GM04504 (cell line): ENCODE measurements around the gene WEE2.
"Not testable (repeated sequence)": the region's sequence is repeated elsewhere in the genome, so short reads cannot be mapped to it uniquely, and the experiment has no call there.

Experiments used
- DNase-seq: peaks from one replicate; pipeline ENCODE4 v3.0.0-alpha.2; 2012; ENCODE audit warnings: low read depth

The WEE2 gene

GRCh38 chr7:141714571-141714970 lies 6.4 kb downstream of the WEE2 start:
- no peak for DNase-seq

GRCh38 chr7:141715018-141715417 lies 6.9 kb downstream of the WEE2 start:
- DNase-seq = no peak

DNA sequence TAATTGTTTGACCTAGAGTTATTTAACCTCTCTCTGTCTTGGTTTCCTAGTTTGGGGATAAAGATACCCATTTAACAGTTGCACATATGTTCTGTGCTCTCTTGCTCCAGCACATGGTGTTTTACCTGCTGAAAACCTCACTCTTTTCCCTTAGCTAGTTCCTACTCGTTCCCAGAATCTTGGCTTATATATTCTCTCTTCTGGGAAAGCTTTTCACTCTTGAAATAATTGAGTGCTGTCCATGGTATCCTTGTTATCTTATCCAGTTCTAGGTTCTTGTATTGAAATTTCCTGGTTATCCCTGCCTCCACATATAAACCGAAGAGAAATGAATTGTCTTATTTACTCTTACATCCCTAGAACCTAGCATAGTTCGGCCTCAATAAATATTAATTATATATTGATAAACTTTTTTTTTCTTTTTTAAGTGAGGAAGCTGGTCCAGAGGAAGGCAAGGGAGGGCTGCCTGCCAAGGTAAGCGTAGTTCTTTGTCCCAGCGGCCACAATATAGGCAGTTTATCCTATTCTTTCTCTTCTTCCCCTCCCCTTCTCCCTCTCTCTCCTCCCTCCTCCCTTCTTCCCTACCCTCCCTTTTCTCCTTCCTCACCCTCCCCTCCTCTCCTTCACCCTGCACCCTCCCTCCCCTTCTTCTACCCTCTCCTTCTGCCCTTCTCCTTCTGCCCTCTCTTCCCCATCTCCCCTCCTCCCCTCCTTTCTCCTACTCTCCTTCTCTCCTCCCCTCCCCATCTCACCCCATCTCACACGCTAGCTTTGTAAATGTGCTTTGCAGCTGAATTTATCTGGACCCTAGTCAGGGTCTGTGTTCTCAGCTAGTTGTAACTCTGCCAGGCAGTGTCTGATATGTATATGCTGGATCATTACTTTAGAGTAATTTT lies 7.9 kb downstream of the WEE2 start:
- DNase-seq = no peak

DNA sequence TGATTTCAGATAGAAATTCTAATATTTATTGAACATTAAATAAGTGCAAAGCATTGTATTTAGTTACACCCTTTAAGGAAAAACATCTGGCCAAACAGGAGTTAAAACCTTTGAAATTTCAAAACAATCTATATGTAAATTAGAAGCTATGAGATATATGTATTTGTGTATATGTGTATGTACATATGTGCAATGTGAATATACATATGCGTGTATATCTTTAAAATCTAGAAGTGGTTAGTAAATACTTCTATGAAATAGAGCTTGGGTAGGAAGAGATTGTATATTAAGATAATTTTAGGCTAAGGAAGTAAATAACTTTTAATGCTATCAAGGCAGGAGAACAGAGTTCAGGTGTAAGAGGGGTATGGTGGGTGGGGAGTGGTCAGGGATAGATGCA lies 9.3 kb downstream of the WEE2 start:
- DNase-seq = no peak

GRCh38 chr7:141722529-141722928 lies 14.4 kb downstream of the WEE2 start:
- DNase-seq = no peak

DNA sequence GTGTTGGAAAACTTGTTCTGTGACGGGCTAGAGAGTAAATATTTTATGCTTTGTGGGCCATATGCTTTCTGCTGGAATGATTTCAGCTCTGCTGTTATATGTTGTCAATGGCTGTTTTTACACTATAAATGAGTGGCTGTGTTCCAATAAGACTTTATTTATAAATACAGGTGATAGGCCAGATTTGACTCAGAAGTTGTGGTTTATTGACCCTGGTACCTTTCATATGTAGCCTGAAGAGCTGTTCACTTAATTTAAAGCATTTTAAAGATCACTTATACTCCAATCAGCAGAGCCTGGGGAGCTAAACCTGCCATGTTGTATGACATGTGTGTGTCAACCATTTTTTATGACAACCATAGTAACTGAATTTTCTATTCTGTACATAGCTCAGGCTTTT lies 20.9 kb downstream of the WEE2 start:
- DNase-seq = no peak

DNA sequence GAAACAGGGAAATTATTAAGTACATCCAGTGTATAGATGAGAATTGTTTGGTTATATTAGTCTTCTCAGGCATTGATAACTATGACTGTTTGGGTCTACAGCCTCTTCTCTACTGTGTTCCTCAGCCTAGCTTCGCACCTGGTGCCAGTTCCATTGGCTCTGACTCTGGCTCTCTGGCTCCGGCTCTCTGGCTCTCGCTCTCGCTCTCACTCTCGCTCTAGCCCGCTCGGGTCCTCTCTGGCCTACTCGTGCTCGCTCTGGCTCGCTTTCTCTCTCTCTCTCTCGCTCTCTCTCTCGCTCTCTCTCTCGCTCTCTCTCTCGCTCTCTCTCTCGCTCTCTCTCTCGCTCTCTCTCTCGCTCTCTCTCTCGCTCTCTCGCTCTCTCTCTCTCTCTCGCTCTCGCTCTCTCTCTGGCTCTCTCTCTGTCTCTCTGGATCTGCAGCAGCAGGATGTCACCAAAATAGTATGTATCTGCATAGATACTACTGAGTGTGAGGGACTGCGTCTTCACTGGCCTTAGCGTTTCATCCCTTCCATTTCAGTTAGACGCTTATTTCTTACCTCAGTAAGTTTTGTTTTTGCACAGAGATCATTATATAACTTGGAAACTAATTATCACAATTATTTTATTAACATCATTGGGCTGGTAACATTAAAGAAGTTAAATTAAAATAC lies 23.5 kb downstream of the WEE2 start:
- no peak for DNase-seq

DNA sequence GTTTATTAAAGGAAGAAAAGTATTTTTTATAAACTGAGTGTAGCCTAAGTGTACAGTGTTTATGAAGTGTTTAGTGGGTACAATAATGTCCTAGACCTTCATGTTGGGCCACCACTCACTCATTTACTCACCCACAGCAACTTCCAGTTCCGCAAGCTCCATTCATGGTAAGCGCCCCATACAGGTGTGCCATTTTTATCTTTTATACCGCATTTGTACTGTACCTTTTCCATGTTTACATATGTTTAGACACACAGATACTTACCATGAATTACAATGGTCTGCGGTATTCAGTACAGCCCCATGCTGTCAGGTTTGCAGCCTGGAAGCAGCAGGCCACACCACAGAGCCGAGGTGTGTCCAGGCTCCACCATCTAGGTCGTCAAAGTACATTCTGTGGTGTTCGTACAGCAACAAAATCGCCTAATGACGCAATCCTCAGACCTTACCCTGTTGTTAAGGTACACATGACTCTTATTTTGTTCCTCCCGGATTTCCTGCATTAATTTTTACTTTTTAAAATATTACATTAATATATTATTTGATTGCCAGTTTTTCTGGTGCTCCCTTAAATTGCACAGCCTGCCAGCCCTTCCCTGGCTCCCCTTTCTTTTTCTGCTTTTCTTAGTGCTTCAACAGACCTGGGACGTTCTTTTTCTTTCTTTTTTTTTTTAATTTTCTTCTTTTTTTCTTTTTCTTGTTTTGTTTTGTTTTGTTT lies 29.1 kb downstream of the WEE2 start:
- DNase-seq = no peak

GRCh38 chr7:141737836-141738591 lies 29.9 kb downstream of the WEE2 start, which contains the start of gene SSBP1:
Gene SSBP1 (plus strand): TSS chr7:141738358. CDS start chr7:141739167, 809 bp downstream.
- DNase-seq = peak; percentile 92

DNA sequence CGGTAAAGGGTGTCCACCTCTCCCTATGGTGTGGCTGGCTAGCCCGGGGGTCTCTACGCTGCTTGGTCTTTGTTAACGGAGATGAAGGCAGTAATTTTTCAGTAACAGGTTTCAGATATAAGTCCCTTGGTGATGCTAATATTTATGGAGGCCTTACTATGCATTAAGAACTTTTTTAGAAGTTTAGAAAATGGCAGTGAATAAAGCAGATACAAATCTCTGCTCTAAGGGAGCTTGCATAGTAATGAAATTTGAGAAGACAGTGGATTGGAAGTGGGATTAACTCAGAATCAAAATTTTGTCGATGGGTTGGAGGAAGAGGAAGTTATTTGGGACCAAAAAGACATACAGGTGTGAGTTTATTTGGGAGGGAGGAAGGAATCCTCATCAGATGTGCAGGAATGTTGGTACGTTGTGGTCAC lies 30.4 kb downstream of the WEE2 start:
- DNase-seq = no peak

GRCh38 chr7:141739250-141739649 lies 31.1 kb downstream of the WEE2 start:
- DNase-seq = no peak

DNA sequence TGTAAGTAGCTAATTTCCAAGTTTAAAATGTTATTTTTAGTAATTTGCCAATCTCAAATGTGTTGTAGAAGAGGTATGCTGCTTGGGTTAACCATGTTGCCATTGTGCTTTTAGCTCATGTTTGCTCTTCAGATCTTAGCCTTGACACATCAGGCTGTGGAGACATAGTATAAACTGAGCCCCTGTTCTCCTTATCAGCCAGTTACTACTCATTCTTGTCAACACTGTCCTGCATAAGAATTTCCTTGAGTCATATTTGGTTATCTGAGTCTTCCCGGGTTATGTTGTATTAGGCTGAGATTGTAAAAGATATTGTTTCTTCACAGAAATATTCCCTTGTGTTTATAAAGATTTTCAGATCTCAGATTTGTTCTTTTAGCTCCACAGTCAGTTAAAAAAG lies 34.1 kb downstream of the WEE2 start:
- DNase-seq = no peak

DNA sequence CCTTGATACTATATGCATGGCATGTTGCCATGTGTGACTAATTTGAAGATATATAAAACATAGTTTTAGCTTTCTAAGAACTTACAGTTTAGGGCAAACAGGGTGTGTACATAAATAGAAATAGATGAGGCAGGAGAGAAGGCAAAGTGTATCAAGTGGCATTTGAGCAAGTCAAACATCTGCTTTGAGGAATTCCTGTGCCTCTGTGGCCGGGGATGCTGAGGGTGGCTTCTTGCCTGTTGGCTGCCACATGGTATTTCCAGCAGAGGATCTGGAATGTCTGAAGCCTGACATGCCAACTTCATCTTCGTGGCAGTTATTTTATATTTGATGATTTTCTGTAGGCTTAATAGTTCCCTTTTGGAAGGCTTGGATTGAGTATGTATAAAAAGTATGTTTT lies 36.0 kb downstream of the WEE2 start:
- no peak for DNase-seq

DNA sequence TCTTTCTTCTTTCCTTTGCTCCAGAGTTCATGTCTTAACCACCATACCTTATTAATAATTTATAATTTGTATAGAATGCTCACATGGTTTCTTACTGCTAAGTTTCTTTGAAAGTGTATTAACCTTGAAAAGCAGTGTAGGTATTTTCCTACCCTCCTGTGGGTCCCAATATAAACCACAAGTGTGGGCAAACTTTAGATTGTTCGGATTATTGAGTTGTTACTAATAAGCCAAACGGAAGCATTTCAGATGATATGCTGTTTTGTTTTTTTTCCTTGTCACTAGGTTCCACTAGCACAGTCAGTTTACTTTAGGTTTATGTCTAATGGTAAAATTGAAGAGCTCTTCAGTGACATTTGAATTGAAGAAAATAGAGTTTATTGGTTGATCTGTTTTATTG lies 40.2 kb downstream of the WEE2 start:
- no peak for DNase-seq

DNA sequence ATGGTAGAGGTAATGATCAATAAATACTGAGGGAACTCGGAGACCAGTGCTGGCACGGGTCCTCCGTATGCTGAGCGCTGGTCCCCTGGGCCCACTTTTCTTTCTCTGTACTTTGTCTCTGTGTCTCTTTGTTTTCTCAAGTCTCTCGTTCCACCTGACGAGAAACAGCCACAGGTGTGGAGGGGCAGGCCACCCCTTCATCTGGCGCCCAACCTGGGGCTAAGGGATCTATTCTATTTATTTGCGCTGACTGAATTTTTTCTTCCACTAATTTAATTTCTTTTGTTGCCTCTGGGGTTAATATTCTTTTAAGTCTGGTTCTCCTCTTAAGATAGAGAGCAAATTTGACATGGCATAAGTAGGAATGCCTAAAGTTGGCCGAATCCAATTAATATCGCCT lies 43.8 kb downstream of the WEE2 start:
- not testable (repeated sequence) for DNase-seq

DNA sequence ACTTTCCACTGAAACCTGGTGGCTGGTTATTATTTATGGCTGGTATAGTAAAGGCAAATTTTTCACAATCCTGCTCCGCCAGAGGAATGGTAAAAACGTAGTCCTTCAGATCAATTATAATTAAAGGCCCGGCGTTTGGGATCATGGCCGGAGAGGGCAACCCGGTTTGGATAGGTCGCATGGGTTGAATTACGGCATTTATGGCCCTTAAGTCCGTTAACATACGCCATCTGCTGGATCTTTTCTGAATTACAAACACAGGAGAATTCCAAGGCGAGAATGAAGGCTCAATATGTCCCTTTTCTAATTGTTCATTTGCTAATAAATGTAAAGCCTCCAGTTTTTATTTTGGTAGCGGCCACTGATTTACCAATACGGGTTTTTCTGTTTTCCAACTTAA lies 44.5 kb downstream of the WEE2 start:
- DNase-seq = no peak

GRCh38 chr7:141754939-141755338 lies 46.8 kb downstream of the WEE2 start:
- DNase-seq = no peak

- no peak for DNase-seq
Measured at GRCh38 chr7:141763797-141764196, 55.6 kb downstream of the WEE2 start, which contains the start of gene TAS2R3. Gene TAS2R3 (plus strand): TSS chr7:141764097. CDS start chr7:141764159, 62 bp downstream.

DNA sequence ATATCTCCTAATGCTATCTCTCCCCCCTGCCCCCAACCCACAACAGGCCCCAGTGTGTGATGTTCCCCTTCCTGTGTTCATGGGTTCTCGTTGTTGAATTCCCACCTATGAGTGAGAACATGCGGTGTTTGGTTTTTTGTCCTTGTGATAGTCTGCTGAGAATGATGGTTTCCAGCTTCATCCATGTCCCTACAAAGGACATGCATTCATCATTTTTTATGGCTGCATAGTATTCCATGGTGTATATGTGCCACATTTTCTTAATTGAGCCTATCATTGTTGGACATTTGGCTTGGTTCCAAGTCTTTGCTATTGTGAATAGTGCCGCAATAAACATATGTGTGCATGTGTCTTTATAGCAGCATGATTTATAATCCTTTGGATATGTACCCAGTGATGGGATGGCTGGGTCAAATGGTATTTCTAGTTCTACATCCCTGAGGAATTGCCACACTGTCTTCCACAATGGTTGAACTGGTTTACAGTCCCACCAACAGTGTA lies 62.0 kb downstream of the WEE2 start:
- not testable (repeated sequence) for DNase-seq

- no peak for DNase-seq
Measured at GRCh38 chr7:141776374-141776773, 68.2 kb downstream of the WEE2 start, which contains the start of gene TAS2R4. Gene TAS2R4 (plus strand): TSS chr7:141776674. CDS start chr7:141778489, 1,815 bp downstream.
